Measurements from ENCODE around the gene GATD1. TPM values are rescaled to one million over a fixed set of nuclear protein-coding genes. Genes with fewer than 3 reads are reported as not detected.

The GATD1 gene
- total RNA-seq, 1 experiment from 2014 or later: 41.7 TPM

Other genes with a start within 250 kb of the GATD1 start
- gene HRAS, start 241.9 kb downstream of the GATD1 start, total RNA-seq (2014; rRNA removed): 58.1 and 70.7 TPM in 2 replicates
- 0.17 and 0.19 TPM in 2 replicates for gene LRRC56, start 240.0 kb downstream of the GATD1 start, total RNA-seq (2014; rRNA removed)
- gene LMNTD2, start 216.7 kb downstream of the GATD1 start, total RNA-seq (2014; rRNA removed): 0.46 and 1.3 TPM in 2 replicates
- gene RASSF7, start 216.5 kb downstream of the GATD1 start, total RNA-seq (2014; rRNA removed): 6.2 and 8.8 TPM in 2 replicates
- 35.6 and 36.2 TPM in 2 replicates for gene PHRF1, start 201.0 kb downstream of the GATD1 start, total RNA-seq (2014; rRNA removed)
- gene IRF7, start 161.5 kb downstream of the GATD1 start, total RNA-seq (2014; rRNA removed): 10.7 and 12.5 TPM in 2 replicates
- not detected in 2 replicates for gene CDHR5, start 152.5 kb downstream of the GATD1 start, total RNA-seq (2014; rRNA removed)
- gene SCT, start 150.3 kb downstream of the GATD1 start, total RNA-seq (2014; rRNA removed): not detected in 2 replicates
- gene DRD4, start 140.2 kb downstream of the GATD1 start, total RNA-seq (2014; rRNA removed): not detected in 2 replicates
- gene DEAF1, start 82.3 kb downstream of the GATD1 start, total RNA-seq (2014; rRNA removed): 30.2 and 39.4 TPM in 2 replicates
- 26.2 and 30.3 TPM in 2 replicates for gene TMEM80, start 81.7 kb downstream of the GATD1 start, total RNA-seq (2014; rRNA removed)
- 10.9 and 16.9 TPM in 2 replicates for gene EPS8L2, start 71.3 kb downstream of the GATD1 start, total RNA-seq (2014; rRNA removed)
- 125 and 128 TPM in 2 replicates for gene TALDO1, start 30.0 kb downstream of the GATD1 start, total RNA-seq (2014; rRNA removed)
- 2.4 and 3.5 TPM in 2 replicates for gene CEND1, start 12.6 kb upstream of the GATD1 start, total RNA-seq (2014; rRNA removed)
- gene SLC25A22, start 20.8 kb upstream of the GATD1 start, total RNA-seq (2014; rRNA removed): 18.5 and 19.9 TPM in 2 replicates
- 13.0 and 15.3 TPM in 2 replicates for gene PIDD1, start 27.7 kb upstream of the GATD1 start, total RNA-seq (2014; rRNA removed)
- 416 and 495 TPM in 2 replicates for gene RPLP2, start 32.5 kb upstream of the GATD1 start, total RNA-seq (2014; rRNA removed)
- gene PNPLA2, start 41.4 kb upstream of the GATD1 start, total RNA-seq (2014; rRNA removed): 43.7 and 45.4 TPM in 2 replicates
- 0.40 and 1.3 TPM in 2 replicates for gene CRACR2B, start 50.4 kb upstream of the GATD1 start, total RNA-seq (2014; rRNA removed)
- 840 and 1,028 TPM in 2 replicates for gene CD151, start 55.5 kb upstream of the GATD1 start, total RNA-seq (2014; rRNA removed)
- 91.8 and 146 TPM in 2 replicates for gene POLR2L, start 65.0 kb upstream of the GATD1 start, total RNA-seq (2014; rRNA removed)
- gene TSPAN4, start 65.4 kb upstream of the GATD1 start, total RNA-seq (2014; rRNA removed): 199 and 210 TPM in 2 replicates
- 52.2 and 58.5 TPM in 2 replicates for gene CHID1, start 133.3 kb upstream of the GATD1 start, total RNA-seq (2014; rRNA removed)
- gene AP2A2, start 148.4 kb upstream of the GATD1 start, total RNA-seq (2014; rRNA removed): 39.0 and 40.3 TPM in 2 replicates

Data from LHCN-M2 (cell line).